Testis (tissue), 3 donors: ENCODE results near the gene ST6GALNAC1. TPM values are rescaled to one million over a fixed set of nuclear protein-coding genes. Genes with fewer than 3 reads are reported as not detected.
A peak's percentile ranks its signal among the peaks of the same experiment; 100 is the strongest.

ENCODE experiments used
- DNase-seq: peaks from one replicate; pipeline ENCODE4 v3.0.0-alpha.2; 2019
- H3K27ac ChIP-seq, 2 donors: fragments of 200-600 bp; sonication (generic); one replicate each; pipeline ENCODE4 v1.5.1; 2019
- H3K27me3 ChIP-seq: fragments of 200-600 bp; sonication (generic); one replicate; pipeline ENCODE4 v1.5.1; 2019
- H3K36me3 ChIP-seq: fragments of 200-600 bp; sonication (generic); one replicate; pipeline ENCODE4 v1.5.1; 2017; ENCODE audit warnings: low read depth; ENCODE audit errors: missing control alignments
- H3K4me1 ChIP-seq: fragments of 200-600 bp; sonication (generic); one replicate; pipeline ENCODE4 v1.5.1; 2019
- H3K4me3 ChIP-seq, 2 donors: fragments of 200-600 bp; sonication (generic); one replicate each; pipeline ENCODE4 v1.5.1; 2017 to 2019
- H3K9me3 ChIP-seq: fragments of 200-600 bp; sonication (generic); one replicate; pipeline ENCODE4 v1.5.1; 2017
- CTCF ChIP-seq, 3 experiments: fragments of 450-650 bp in 2 of 3; fragments of 200-600 bp in 1 of 3; sonication (generic) in 1 of 3; IDR thresholded peaks; one replicate each; pipeline ENCODE4 v1.5.1; 2016 to 2019; ENCODE audit warnings: antibody characterized with exemption in 3 of 3, mild to moderate bottlenecking in 2 of 3, moderate library complexity in 1 of 3
- POLR2A ChIP-seq: fragments of 450-650 bp; IDR thresholded peaks from one replicate; pipeline ENCODE4 v1.6.1; 2017; ENCODE audit warnings: antibody characterized with exemption, mild to moderate bottlenecking, moderate library complexity
- WGBS, 2 donors: methylation state at CpG; one replicate each; pipeline ENCODE4 v1.1.5; 2018; 5-methylcytosine and 5-hydroxymethylcytosine counted together
- intact Hi-C: fragments of 100-400 bp; cut with DNase I; formaldehyde crosslinking; loops from one replicate; pipeline ENCODE4 v1.15.1; 2023; ENCODE audit warnings: low total_unique reads
- polyA plus RNA-seq: library from polyadenylated mRNA; stranded (reverse); fragments of 350-450 nt; fragmentation: Illumina TruSeq; extraction: RNeasy Lipid Tissue Mini Kit (QIAGEN cat#74804); gene quantifications from one replicate; pipeline ENCODE4 v1.2.3, GENCODE V29; 2014; ENCODE audit warnings: low read depth, low replicate concordance; ENCODE audit not compliant: insufficient read depth
- total RNA-seq, 2 donors: library from RNA; depleted of rRNA; stranded (reverse); fragments of >200 nt; gene quantifications; one replicate each; pipeline ENCODE4 v1.2.3, GENCODE V29; 2016

ST6GALNAC1 gene
- total and polyA plus RNA-seq, 3 donors from 2014 or later = 11.9 to 20.6 (median 20.1) TPM

- peaks cover 69% of the 10 kb centered on the region for H3K4me1 ChIP-seq
- no peak for DNase-seq
- TF ChIP-seq CTCF (IDR thresholded peaks at IDR 0.05) (no peak), POLR2A (no peak)
- H3K27me3 ChIP-seq = no peaks in the 10 kb centered on the region
- H3K4me3 ChIP-seq = no peak overlapping the region
- H3K36me3 ChIP-seq = no peaks in the 10 kb centered on the region
- intact Hi-C loops = no loop called here
- H3K27ac ChIP-seq = peak overlapping the region; percentile 89 to 92
- WGBS, 2 donors = 46% methylated on average over 6 to 11 of the region's 11 CpGs
- H3K9me3 ChIP-seq = no peaks in the 10 kb centered on the region
Observed at GRCh38 chr17:76688165-76688622, 44.6 kb upstream of the ST6GALNAC1 start.

- Histone ChIP-seq H3K9me3 (no peaks in the 10 kb centered on the region), H3K27ac (peak overlapping the region; percentile 89 to 92), H3K4me3 (no peak overlapping the region), H3K36me3 (no peaks in the 10 kb centered on the region), H3K27me3 (no peaks in the 10 kb centered on the region), H3K4me1 (peaks cover 76% of the 10 kb centered on the region)
- intact Hi-C loops = no loop called here
- 44% methylated on average over 23 to 26 of the region's 26 CpGs for WGBS, 2 donors
- no peak for TF ChIP-seq POLR2A
- TF ChIP-seq CTCF (IDR thresholded peaks at IDR 0.05) = no peak
- peak; percentile 91 for DNase-seq
Observed at GRCh38 chr17:76687298-76688164, 44.0 kb upstream of the ST6GALNAC1 start.

GRCh38 chr17:76686538-76687297 is 43.2 kb upstream of the ST6GALNAC1 start:
- H3K27me3 ChIP-seq = no peaks in the 10 kb centered on the region
- H3K36me3 ChIP-seq = no peaks in the 10 kb centered on the region
- 55 to 71% methylated on average over 14 to 15 of the region's 15 CpGs for WGBS, 2 donors
- DNase-seq = no peak
- intact Hi-C loops = no loop called here
- TF ChIP-seq POLR2A (no peak), CTCF (IDR thresholded peaks at IDR 0.05) (no peak)
- peak overlapping the region; percentile 89 to 92 for H3K27ac ChIP-seq
- peaks cover 81% of the 10 kb centered on the region for H3K4me1 ChIP-seq
- H3K9me3 ChIP-seq = no peaks in the 10 kb centered on the region
- no peak overlapping the region for H3K4me3 ChIP-seq

- Histone ChIP-seq H3K27me3 (no peaks in the 10 kb centered on the region), H3K27ac (peak overlapping the region; percentile 89 to 92)
- intact Hi-C loops = no loop called here
Observed at GRCh38 chr17:76685846-76686245, 42.3 kb upstream of the ST6GALNAC1 start.

More at GRCh38 chr17:76685846-76686245, 42.3 kb upstream of the ST6GALNAC1 start:
- Histone ChIP-seq H3K36me3 (no peaks in the 10 kb centered on the region), H3K9me3 (no peaks in the 10 kb centered on the region), H3K4me3 (no peak overlapping the region), H3K4me1 (peaks cover 81% of the 10 kb centered on the region)
- no peak for TF ChIP-seq POLR2A
- no peak for TF ChIP-seq CTCF (IDR thresholded peaks at IDR 0.05)
- 71 to 88% methylated on average over 8 of the region's 8 CpGs for WGBS, 2 donors
- no peak for DNase-seq
